Activated CD4-positive, alpha-beta T cell treated with anti-CD3 and anti-CD28 coated beads, Interleukin-2, Interleukin-6, amounts not matched to agents 100 ng/mL and 50 ng/mL, durations not matched to agents 16 hours and 8 hours (primary cell): Measurements from ENCODE around the gene MEN1.

ENCODE experiments used
- DNase-seq: peaks from one replicate; pipeline ENCODE4 v3.0.0-alpha.2; 2020

Gene MEN1

GRCh38 chr11:64800303-64801157 is 9.8 kb downstream of the MEN1 start:
- no peak for DNase-seq

- DNase-seq, result no peak
These were observed 10.6 kb downstream of the MEN1 start for GRCh38 chr11:64799623-64800302.

- DNase-seq, result no peak
These were observed 11.1 kb downstream of the MEN1 start for GRCh38 chr11:64799256-64799622.

GRCh38 chr11:64796757-64797541 is 13.4 kb downstream of the MEN1 start:
- no peak for DNase-seq

- no peak for DNase-seq
These were observed 14.1 kb downstream of the MEN1 start for GRCh38 chr11:64796047-64796756.

- no peak for DNase-seq
These were observed 15.8 kb downstream of the MEN1 start for GRCh38 chr11:64794526-64794925.

- no peak for DNase-seq
These were observed 16.8 kb downstream of the MEN1 start for GRCh38 chr11:64793271-64794160.

GRCh38 chr11:64792482-64792881 is 17.9 kb downstream of the MEN1 start:
- DNase-seq, result no peak

GRCh38 chr11:64791781-64792291 is 18.5 kb downstream of the MEN1 start:
- DNase-seq, result no peak

GRCh38 chr11:64790205-64791095 is 19.9 kb downstream of the MEN1 start:
- DNase-seq, result no peak

GRCh38 chr11:64789331-64790204 is 20.8 kb downstream of the MEN1 start:
- no peak for DNase-seq

GRCh38 chr11:64788321-64789215 is 21.8 kb downstream of the MEN1 start:
- DNase-seq, result no peak

GRCh38 chr11:64787526-64788320 is 22.6 kb downstream of the MEN1 start:
- DNase-seq, result peak; percentile 59

- DNase-seq, result no peak
These were observed 24.0 kb downstream of the MEN1 start for GRCh38 chr11:64786308-64786707.

GRCh38 chr11:64784813-64785581 is 25.4 kb downstream of the MEN1 start:
- no peak for DNase-seq

- peak; percentile 100 for DNase-seq
These were observed 31.7 kb downstream of the MEN1 start, which contains the start of gene SF1 for GRCh38 chr11:64778473-64779298. Gene SF1, minus strand, starts transcription at chr11:64778542. Its CDS starts 150 bp downstream, at chr11:64778392.
